ENCODE measurements around the gene TNFAIP1.

GRCh38 chr17:28371245-28372202, 36.0 kb downstream of the TNFAIP1 start, which contains the start of gene SARM1:
- no peak for TF ChIP-seq CTCF (conservative IDR thresholded peaks at IDR 0.05 in 1 of 2, IDR thresholded peaks at IDR 0.05 in 1 of 2; ENCODE audit: extremely low read depth in 1 of 2, insufficient read depth in 1 of 2, low read depth in 1 of 2, low read length in 2 of 2)
- no peak for TF ChIP-seq EZH2 (IDR thresholded peaks at IDR 0.05; ENCODE audit: borderline replicate concordance, low read length)

Data from mammary epithelial cell (primary cell).